NCI-H345 treated with DMSO at 0.1 percent for 48 hours (cell line): Measurements from ENCODE around the gene AP3B1.
"Not testable (repeated sequence)": the region's sequence is repeated elsewhere in the genome, so short reads cannot be mapped to it uniquely, and the experiment has no call there.

ENCODE experiments used
- DNase-seq: peaks from one replicate; lab custom pipeline; 2025; ENCODE audit not compliant: unreplicated experiment; lab: John Stamatoyannopoulos, UW

The AP3B1 gene

DNA sequence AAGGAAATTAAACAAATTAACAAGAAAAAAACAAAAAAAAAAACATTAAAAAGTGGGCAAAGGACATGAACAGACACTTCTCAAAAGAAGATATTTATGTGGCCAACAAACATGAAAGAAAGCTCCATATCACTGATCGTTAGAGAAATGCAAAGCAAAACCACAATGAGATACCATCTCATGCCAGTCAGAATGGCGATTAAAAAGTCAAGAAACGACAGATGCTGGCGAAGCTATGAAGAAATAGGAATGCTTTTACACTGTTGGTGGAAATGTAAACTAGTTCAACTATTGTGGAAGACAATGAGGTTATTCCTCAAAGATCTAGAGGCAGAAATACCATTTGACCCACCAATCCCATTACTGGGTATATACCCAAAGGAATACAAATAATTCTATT lies 223.8 kb downstream of the AP3B1 start:
- DNase-seq: not testable (repeated sequence)

DNA sequence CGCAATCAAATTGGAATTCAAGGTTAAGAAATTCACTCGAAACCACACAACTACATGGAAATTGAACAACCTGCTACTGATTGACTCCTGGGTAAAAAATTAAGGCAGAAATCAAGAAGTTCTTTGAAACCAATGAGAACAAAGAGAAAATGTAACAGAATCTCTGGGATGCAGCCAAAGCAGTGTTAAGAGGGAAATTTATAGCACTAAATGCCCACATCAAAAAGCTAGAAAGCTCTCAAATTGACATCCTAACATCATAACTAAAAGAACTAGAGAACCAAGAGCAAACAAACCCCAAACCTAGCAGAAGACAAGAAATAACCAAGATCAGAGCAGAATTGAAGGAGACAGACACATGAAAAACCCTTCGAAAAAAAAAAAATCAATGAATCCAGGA lies 226.9 kb downstream of the AP3B1 start:
- not testable (repeated sequence) for DNase-seq

DNA sequence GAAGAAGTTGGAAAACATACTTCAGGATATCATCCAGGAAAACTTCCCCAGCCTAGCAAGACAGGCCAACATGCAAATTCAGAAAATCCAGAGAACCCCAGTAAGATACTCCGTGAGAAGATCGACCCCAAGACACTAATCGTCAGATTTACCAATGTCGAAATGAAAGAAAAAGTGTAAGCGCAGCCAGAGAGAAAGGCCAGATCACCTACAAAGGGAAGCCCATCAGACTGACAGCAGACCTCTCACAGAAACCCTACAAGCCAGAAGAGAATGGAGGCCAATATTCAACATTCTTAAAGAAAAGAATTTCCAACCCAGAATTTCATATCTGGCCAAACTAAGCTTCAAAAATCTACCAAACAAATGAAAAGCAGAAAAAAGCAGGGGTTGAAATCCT lies 227.8 kb downstream of the AP3B1 start:
- not testable (repeated sequence) for DNase-seq

DNA sequence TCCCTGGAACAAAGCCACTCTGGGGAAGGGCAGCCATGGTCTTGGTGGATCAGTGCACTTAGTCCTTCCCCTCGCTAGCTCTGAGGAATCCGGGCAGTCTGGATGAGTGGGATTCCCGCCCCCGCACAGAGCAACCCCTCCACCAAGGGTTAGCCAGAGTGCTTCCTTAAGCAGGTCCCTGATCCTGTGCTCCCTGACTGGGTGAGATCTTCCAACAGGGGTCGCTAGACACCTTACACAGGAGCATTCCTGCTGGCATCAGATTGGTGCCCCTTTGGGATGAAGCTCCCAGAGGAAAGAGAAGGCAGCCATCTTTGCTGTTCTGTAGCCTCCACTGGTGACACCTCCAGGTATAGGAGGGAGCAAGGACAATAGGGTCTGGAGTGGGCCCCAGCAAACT lies 228.8 kb downstream of the AP3B1 start:
- DNase-seq: no peak

DNA sequence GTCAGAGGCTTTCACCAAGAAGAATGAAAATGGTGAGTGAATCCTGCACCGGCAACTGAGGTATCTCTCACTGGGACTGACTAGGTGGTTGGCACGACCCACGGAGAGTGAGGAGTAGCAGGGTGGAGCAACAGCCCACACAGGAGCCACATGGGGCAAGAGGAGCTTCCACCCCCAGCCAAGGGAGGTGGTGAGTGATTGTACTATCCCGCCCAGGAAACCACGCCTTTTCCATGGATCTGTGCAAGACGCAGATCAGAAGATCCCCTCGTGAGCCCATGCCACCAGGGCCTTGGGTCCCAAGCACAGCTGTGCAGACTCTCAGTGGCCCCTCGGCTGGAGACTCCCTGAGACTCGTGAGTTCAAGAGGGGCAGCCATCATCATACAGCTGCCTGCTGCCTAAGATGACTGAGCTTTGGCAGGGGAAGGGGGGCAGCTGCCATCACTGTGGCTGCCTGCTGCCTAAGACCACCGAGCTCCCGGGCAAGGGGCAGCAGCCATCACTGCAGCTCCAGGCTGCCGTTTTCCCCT lies 229.5 kb downstream of the AP3B1 start:
- no peak for DNase-seq

DNA sequence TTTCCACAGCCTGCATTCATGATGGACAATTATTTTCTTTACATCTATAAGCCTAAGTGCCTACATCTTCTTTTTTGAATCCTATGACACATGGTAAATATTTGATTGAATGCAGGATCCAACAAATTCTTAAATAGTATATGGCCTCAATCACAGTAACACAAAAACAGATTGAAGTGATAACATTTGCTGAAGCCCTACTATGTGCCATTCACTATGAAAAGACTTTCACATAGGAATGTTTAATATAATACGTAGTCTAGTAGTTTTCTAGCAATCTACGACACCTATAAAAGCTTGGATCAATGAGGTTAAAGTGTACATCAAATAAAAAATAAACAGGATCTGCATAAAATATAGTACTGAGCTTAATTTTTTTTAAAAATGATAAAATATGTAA lies 231.0 kb downstream of the AP3B1 start:
- DNase-seq: no peak

DNA sequence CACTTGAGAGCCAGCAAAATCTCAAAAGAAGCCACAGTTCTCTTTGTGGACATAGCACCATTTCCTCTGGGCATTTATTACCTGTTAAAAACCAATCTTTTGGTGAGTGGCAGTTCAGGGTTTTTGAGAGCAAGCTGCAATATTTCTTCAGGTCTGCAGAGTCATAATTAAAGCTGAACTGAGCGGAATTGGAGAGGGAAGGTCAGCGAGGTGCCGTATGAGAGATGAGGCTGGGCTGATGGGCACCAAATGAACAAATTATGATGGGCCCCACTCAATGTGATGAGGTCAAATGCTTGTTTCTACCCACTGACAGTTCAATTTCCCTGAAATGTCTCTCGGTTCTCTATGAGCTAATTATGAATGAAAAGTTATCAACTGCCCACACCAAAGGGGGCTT lies 231.9 kb downstream of the AP3B1 start:
- no peak for DNase-seq

DNA sequence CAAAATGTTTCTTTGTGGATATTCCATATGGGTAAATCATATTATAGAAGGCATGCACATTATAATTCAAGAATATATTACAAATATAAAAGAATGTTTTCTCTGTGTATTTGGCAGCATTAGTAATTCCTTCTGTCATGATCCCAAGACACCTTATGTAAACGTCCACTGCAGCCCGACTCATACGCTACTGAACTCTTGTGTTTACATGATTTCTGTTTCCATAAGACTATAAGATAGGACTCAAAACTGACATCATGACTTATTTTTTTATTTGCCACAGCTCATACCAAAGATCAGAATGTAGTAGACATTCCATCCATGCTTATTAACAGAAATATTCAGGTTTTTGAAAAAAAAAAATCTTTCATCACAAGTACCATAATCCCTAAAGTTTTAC lies 234.1 kb downstream of the AP3B1 start:
- no peak for DNase-seq

DNA sequence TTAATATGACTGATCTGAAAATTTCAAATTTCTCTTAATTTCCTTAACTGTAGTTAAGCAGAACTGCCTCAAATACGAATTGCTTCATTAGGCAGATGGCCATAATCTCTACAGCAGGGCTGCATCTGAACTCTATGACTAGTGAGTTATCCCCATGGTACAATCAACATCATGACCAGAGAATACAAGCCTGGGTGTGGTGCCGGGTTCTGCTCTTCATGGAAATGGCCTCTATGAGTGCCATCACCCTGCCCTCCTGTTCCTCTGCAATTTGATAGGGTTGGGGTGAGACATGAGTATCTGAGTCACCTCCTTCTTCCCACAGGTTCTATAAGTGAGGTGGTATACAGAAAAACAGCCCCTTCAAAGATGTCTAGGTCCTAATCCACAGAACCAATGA lies 235.9 kb downstream of the AP3B1 start:
- no peak for DNase-seq

DNA sequence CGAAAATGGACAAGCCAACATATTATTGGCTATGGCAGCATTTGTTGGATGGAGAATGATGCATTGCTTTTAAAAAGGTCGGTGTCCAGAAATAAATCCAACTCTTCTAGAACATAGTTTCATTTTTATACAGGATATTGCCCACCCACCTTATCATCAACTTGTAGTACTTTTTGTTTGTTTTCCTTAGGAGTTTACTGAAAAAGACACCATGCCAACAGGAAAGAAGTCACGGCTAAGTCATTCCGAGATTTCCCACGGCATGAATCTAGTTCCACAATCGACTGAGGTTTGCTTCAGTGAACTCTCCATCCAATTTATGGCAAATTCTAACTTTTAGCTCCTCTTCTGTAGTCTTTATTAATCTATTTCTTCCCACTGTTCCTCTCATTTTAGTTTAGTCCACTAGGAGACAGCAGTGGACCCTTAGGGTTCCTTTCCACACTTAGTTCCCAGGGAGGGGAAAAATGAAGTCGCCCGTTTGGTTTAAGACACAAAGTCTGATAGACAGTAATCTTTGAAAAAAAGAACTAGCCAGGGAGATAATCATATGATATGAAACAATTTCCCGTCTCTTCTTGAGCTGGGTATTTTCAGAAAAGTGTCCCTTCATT lies 237.5 kb downstream of the AP3B1 start:
- no peak for DNase-seq

DNA sequence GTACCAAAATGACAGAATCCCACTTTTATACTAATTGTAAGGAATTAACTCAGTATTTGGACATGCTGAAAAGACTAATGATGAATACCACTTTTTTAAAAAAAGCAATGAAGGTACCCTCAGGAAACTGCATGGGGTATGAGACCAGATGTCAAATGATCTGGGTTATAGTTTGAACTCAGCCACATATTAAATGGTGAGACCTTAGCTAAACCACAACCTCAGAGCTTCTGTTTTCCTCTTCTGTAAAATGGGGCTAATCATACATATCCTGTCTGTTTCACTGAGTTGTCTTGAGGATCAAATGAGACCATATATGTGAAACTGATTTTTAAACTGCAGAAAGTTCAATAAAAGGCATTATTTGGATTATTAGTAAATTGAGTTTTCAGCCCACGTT lies 238.4 kb downstream of the AP3B1 start:
- DNase-seq: no peak

DNA sequence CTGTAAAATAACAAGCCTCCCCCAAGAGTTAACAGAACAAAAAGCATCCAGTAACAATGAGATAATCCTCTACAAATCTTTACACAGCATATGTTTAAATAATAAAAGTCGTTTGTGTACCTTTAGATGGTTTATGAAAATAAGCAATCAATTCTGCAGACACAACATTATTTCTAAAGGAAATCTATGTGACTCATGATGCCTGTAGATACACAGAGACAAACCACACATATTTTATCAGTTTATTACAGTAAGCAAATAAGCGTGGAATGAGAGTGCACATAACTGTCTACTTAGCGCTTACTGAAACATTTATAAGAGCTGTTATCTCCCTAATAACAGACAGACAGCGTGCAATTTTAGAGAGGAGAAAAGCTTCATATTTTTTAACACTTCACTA lies 243.6 kb downstream of the AP3B1 start:
- DNase-seq: no peak

DNA sequence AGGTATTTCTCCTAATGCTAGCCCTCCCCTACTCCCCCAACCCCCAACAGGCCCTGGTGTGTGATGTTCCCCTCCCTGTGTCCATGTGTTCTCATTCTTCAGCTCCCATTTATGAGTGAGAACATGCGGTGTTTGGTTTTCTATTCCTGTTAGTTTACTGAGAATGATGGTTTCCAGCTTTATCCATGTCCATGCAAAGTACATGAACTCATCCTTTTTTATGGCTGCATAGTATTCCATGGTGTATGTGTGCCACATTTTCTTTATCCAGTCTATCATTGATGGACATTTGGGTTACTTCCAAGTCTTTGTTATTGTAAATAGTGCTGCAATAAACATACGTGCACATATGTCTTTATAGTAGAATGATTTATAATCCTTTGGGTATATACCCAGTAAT lies 247.7 kb downstream of the AP3B1 start:
- DNase-seq: not testable (repeated sequence)

DNA sequence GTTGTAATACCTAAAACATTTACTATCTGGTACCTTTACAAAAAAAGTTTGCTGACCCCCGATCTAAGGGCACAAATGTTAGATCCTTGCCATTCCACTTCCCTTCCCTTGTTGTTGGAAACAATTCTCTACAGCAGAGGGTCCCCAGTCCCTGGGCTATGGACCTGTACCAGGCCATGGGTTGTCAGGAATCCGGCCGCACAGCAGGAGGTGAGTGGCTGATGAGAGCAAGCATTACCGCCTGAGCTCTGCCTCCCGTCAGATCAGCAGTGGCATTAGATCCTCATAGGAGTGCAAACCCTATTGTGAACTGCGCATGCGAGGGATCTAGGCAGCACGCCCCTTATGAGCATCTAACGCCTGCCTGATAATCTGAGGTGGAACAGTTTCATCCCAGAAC lies 248.5 kb downstream of the AP3B1 start:
- no peak for DNase-seq

DNA sequence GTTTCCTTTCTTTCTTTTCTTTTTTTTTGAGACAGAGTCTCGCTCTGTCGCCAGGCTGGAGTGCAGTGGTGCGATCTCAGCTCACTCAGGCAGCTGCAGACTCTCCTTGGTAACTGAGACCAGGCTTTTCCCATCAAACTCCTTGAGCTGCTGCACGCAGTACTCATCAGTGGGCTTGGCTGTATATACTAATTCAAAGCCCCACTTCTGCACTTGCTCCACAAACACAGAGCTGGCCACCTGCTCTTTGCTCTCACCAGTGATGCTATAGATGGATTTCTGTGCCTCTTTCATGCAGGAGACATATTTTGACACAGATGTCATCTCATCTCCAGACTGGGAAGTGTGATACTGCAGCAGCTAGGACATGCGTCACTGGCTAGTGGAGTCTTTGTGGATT lies 252.7 kb downstream of the AP3B1 start:
- DNase-seq: no peak

DNA sequence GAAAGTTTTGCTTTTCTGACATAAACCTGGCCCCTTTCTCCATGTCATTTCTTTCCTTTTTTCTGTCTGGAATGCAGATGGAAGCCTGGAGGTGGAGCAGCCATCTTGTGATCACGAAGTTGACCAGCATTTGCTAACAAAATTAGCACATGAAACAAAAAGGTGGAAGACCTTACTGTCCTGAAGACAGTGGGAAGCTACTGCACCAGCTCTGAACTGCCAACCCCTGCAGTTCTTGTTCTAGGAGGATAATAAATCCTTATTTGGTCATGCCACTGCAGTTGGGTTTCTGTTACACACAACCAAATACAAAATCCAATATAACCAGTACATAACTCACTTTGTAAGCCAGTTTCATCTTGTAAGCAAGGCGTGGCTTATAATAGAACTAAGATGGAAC lies 269.0 kb downstream of the AP3B1 start:
- DNase-seq: no peak

DNA sequence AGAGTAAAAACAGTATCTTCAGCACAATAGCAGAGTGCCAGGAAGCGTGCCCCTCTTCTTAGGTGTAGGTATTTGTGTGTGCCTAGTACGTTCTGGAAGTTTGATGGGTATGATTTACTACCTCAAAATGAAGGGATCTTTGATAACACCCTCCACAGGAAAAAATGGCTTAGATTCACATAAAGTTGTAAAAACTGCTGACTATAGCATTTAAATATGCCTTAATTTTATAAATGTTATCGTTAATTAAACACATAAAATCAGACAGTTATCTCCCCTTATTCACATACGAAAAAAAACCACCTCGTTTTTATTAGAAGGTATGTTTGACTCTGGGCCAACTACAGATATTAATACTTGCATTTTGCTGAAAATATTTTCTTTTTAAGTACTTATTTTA lies 274.8 kb downstream of the AP3B1 start:
- no peak for DNase-seq

DNA sequence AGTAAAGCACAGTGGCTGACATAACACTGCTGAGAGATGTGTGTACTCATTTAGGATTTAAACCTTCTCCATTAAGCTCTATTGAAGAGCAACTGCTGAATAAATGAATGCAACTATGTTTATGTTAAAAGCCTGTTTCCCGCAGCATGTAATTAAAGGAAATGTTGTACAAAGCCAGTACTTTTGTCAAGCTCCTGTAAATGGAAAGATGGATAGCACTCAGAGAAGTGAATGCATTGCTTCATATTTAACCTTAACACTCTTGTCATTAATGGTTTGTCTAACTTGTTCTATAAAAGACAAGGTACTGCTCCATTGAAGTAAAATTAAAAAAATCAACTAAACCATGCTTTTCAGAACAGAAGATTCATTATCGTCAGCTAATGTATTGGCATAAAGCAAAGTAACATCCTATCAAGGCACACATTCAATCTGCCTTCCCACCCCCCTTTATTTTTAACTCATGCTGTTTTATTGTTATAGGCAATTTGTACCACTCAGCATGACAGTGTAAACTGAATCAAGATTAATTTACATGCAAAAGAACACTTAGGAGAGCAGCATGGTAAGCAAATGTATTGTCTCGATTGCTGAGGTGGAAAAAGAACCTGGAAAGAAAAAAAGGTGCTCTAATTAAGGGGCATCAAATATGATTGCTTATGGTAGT lies 277.5 kb downstream of the AP3B1 start:
- peak; percentile 78 for DNase-seq

DNA sequence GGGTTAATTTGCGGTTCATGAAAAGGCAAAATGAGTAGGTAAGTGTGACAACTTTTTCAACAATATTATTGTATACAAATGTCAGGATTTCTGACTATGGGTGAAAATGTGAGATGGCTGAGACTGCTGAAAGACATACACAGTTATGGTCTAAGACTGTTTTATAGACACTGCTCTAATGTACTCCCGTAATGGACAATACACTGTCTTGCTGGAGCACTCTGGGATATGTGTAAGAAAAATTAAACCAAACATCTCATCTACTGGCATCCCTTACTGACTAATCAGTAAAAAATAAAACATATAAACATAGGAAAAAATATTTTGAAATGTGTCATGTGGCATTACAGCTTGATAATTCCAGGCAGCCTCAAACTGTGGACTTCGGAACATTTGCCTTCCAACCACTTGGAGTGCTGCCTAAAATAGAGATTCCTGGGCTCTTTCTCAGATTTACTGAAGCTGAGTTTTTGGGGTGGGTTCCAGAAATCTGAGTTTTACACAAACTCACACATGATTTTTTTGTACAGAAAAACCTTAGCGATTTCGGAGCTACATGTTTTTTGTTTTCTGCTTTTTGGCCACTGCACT lies 284.5 kb downstream of the AP3B1 start:
- no peak for DNase-seq

DNA sequence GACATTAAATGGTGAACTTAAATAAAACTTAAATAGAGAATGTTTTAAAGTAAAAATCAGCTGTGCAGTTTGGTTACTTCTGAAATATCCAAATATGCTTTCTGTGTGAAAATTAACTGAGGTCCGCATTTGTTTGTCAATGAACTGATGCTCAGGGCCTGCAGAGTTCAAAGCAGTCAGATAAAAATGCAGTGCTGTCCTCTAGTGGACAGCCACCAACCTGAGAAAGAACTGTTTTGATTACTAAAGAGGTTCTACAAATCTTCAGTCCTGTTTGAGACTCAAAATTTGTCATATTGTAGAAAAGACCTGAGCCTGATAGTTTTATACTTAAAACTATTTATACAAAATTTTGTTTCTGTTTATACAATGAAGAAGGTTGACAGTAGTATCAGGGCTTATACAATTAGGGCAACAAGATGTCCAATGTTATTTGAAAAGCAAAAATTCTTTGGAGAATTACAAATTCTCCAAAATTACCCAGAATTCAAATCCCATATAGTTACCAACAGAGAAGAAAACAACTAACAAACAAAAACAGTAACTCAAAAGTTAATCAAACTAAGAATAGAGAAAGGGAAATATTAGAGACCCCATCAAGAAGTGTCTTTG lies 286.0 kb downstream of the AP3B1 start:
- peak; percentile 14 for DNase-seq

DNA sequence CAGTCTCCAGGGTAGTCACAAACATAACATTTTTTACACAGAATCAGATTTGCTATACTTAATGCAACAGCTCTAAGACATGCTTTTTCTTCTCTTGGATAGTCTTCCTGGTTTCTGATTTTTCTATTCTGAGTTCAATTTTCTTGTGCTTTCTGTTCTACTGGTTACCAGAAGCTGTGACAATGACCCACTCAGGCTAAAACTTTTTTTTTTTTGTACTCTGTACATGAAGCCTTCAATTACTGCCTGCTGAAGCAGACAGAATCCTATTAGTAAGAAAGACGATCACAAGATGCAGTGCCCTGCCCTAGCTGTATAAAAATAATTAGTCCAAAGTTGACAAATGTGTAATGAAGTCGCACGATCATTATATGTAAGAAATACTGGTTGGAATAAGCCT lies 287.3 kb downstream of the AP3B1 start:
- DNase-seq: no peak

DNA sequence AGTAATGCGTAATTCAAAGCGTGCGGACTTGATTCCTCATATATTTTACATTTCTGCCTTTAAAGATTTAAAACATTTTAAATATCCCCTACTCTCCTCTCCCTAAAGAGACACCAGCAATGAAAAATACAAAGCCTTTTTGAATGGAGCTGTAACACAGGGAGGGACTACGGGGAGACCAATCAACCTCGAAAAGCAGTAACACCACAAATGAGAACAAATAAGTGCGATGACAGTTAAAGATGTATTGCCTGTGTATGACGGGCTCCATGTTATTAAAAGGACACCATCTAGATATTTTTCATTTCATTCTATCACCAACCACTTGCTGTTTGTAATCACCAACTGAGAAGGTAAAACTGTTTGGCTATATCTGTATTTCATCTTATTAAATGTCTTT lies 288.0 kb downstream of the AP3B1 start:
- DNase-seq: no peak
